Lower lobe of right lung (tissue), 2 donors: ENCODE measurements around the gene OR52B2. TPM values are rescaled to one million over a fixed set of nuclear protein-coding genes. Genes with fewer than 3 reads are reported as not detected.

Experiments used
- ATAC-seq, 2 donors: fragments of 200-7000 bp; cut with Tn5 transposase; one replicate each; pipeline ENCODE4 v1.9.1; 2020 to 2022; ENCODE audit warnings: mild to moderate bottlenecking in 2 of 2, moderate library complexity in 2 of 2
- DNase-seq: peaks from one replicate; pipeline ENCODE4 v3.0.0-alpha.2; 2020
- H3K27ac ChIP-seq: fragments of 200-600 bp; one replicate; pipeline ENCODE4 v1.8.0; 2022
- H3K27me3 ChIP-seq: fragments of 200-600 bp; one replicate; pipeline ENCODE4 v1.8.0; 2022; ENCODE audit warnings: low read depth
- H3K36me3 ChIP-seq: fragments of 200-600 bp; one replicate; pipeline ENCODE4 v1.8.0; 2022; ENCODE audit warnings: mild to moderate bottlenecking
- H3K4me1 ChIP-seq: fragments of 200-600 bp; one replicate; pipeline ENCODE4 v1.8.0; 2022
- H3K4me3 ChIP-seq: fragments of 200-600 bp; one replicate; pipeline ENCODE4 v1.8.0; 2022; ENCODE audit warnings: mild to moderate bottlenecking
- H3K9me3 ChIP-seq: fragments of 200-600 bp; one replicate; pipeline ENCODE4 v1.8.0; 2022
- intact Hi-C: fragments of 100-400 bp; cut with DNase I; formaldehyde crosslinking; loops from one replicate; pipeline ENCODE4 v1.11.0; 2022
- total RNA-seq: library from RNA; stranded (reverse); fragmentation: NEBNext Ultra II Directional; extraction: Animal tissue kit (Norgen Biotek cat#: 25700); gene quantifications from one replicate; pipeline ENCODE4 v1.2.1, GENCODE V29; 2021
- TF ChIP-seq, protein P1 (sequence below): fragments of 200-600 bp; IDR thresholded peaks from one replicate; pipeline ENCODE4 v1.8.0; 2022; ENCODE audit warnings: antibody characterized with exemption, mild to moderate bottlenecking
- donor health status: DM: no; HTN: yes; CAD: no; lungs with severe emphysema.

OR52B2 gene
- total RNA-seq, 1 donor from 2014 or later: not detected

DNA sequence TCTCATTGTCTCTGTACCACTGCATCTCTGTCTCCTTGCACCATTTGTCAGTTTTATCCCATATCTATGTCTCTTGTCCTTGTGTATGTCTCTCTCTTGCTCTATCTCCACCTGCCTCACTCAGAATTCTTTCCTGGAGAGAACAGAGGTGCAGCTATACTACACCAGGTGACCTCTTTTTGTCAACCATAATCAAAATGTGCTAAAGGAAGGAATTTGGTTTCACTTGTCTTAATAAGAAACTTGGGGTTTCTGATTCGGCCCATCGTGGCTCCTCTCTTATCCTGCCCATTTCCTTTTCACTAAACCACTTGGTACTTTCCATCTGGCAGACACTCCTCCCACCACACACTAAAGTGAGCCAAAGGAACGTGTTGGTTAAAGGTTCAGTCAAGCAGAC lies 33.2 kb upstream of the OR52B2 start:
- H3K4me3 ChIP-seq: no peak overlapping the region
- TF ChIP-seq, protein P1, sequence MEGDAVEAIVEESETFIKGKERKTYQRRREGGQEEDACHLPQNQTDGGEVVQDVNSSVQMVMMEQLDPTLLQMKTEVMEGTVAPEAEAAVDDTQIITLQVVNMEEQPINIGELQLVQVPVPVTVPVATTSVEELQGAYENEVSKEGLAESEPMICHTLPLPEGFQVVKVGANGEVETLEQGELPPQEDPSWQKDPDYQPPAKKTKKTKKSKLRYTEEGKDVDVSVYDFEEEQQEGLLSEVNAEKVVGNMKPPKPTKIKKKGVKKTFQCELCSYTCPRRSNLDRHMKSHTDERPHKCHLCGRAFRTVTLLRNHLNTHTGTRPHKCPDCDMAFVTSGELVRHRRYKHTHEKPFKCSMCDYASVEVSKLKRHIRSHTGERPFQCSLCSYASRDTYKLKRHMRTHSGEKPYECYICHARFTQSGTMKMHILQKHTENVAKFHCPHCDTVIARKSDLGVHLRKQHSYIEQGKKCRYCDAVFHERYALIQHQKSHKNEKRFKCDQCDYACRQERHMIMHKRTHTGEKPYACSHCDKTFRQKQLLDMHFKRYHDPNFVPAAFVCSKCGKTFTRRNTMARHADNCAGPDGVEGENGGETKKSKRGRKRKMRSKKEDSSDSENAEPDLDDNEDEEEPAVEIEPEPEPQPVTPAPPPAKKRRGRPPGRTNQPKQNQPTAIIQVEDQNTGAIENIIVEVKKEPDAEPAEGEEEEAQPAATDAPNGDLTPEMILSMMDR: no peak
- intact Hi-C loops: no loop called here
- no peak for DNase-seq
- H3K27ac ChIP-seq: no peak overlapping the region
- no peaks in the 10 kb centered on the region for H3K27me3 ChIP-seq
- H3K36me3 ChIP-seq: peaks cover 22% of the 10 kb centered on the region
- H3K9me3 ChIP-seq: no peaks in the 10 kb centered on the region
- ATAC-seq: no peak
- H3K4me1 ChIP-seq: no peaks in the 10 kb centered on the region

DNA sequence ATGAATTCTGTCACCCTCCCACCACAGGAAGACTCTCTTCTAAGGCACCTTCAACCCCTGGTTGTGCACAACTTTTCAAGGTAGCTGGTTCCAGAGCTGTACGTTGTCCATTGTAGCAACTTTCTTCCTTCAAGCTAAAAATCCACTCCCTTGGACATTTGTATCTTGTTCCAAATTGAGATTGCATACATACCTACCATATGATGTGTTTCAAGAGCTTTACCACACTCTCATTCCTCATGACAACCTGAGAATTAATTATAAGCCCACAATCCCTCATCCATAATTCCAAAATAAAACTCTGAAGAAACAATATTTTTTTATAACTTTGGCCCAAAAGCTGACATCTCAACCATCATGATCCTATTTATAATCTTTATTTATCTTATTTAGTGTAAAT lies 31.9 kb upstream of the OR52B2 start:
- Histone ChIP-seq H3K9me3 (no peaks in the 10 kb centered on the region), H3K27ac (no peak overlapping the region), H3K4me3 (no peak overlapping the region), H3K27me3 (no peaks in the 10 kb centered on the region), H3K36me3 (peaks cover 12% of the 10 kb centered on the region), H3K4me1 (no peaks in the 10 kb centered on the region)
- no peak for DNase-seq
- intact Hi-C loops: no loop called here
- TF ChIP-seq, protein P1: no peak
- no peak for ATAC-seq

DNA sequence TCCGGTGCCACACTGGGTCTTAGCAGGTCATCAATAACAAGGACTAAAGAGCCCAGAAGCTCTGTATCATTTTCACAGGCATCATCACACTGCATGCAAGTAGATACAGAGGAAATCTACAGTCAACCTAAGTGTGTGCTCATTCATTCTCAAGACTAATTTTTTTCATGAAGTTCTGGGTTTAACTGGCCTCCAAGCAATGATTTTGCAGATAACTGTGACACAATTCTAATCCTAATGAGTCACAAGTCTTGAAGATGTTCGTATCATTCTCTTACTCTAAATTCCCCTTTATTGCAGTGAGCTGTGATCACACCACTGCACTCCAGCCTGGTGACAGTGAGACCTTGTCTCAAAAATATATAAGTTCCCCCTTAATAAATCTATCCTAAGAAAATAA lies 31.4 kb upstream of the OR52B2 start:
- ATAC-seq: peak; percentile 20 to 43
- intact Hi-C loops: no loop called here
- no peaks in the 10 kb centered on the region for H3K4me1 ChIP-seq

DNA sequence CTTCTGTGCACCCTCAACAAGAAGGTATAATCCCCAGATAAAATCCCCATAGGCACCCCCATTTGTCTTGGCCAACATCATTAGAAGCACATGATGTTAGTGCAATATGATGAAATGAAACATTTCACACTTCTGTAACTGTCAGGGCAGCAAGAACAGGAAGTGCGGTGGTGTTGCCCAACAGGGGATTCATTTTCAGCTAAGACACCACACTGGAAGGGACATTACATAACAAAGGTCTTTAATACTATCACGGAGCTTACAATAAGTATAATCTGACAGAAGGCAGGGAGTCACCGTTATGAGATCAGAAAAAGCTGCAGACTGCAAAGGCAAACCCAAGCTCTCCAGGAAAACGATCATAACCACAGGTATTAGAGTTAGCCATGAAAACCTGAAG lies 30.8 kb upstream of the OR52B2 start:
- H3K4me3 ChIP-seq: no peak overlapping the region
- DNase-seq (peak; percentile 86), ATAC-seq (peak; percentile 72 to 75)
- no peaks in the 10 kb centered on the region for H3K4me1 ChIP-seq
- H3K9me3 ChIP-seq: no peaks in the 10 kb centered on the region
- peak overlapping the region; percentile 65 for H3K27ac ChIP-seq
- no peaks in the 10 kb centered on the region for H3K27me3 ChIP-seq
- H3K36me3 ChIP-seq: peaks cover 6% of the 10 kb centered on the region
- intact Hi-C loops: no loop called here
- TF ChIP-seq, protein P1: no peak

More for the DNA sequence above, 31.4 kb upstream of the OR52B2 start:
- H3K9me3 ChIP-seq: no peaks in the 10 kb centered on the region
- H3K4me3 ChIP-seq: no peak overlapping the region
- no peak for DNase-seq
- H3K36me3 ChIP-seq: peaks cover 11% of the 10 kb centered on the region
- no peaks in the 10 kb centered on the region for H3K27me3 ChIP-seq
- TF ChIP-seq, protein P1: no peak
- peak overlapping the region; percentile 65 for H3K27ac ChIP-seq

DNA sequence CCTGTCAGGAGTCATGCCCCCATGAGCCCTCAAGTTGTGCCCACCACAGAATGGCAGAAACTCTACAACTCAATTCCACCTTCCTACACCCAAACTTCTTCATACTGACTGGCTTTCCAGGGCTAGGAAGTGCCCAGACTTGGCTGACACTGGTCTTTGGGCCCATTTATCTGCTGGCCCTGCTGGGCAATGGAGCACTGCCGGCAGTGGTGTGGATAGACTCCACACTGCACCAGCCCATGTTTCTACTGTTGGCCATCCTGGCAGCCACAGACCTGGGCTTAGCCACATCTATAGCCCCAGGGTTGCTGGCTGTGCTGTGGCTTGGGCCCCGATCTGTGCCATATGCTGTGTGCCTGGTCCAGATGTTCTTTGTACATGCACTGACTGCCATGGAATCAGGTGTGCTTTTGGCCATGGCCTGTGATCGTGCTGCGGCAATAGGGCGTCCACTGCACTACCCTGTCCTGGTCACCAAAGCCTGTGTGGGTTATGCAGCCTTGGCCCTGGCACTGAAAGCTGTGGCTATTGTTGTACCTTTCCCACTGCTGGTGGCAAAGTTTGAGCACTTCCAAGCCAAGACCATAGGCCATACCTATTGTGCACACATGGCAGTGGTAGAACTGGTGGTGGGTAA lies 29.2 kb upstream of the OR52B2 start, which contains the start of gene OR52W1:
Gene OR52W1, plus strand, starts transcription at position 51 of the 637 bp plus-strand sequence. Its CDS starts 0 bp downstream, at position 51.
- H3K27ac ChIP-seq: no peak within 1 kb of the TSS
- H3K27me3 ChIP-seq: no peaks in the 10 kb centered on the region
- no peaks in the 10 kb centered on the region for H3K4me1 ChIP-seq
- no peak within 1 kb of the TSS for H3K4me3 ChIP-seq
- intact Hi-C loops: no loop called here
- H3K36me3 ChIP-seq: no peaks in the 10 kb centered on the region
- H3K9me3 ChIP-seq: no peaks in the 10 kb centered on the region
- ATAC-seq (no peak), DNase-seq (no peak)
- TF ChIP-seq, protein P1: no peak
